ENCODE results near the gene WT1.
"Not testable (repeated sequence)": the region's sequence is repeated elsewhere in the genome, so short reads cannot be mapped to it uniquely, and the experiment has no call there.

WT1 gene

GRCh38 chr11:32385998-32386397 is 49.3 kb downstream of the WT1 start:
- no peak for DNase-seq

- DNase-seq = no peak
Measured at GRCh38 chr11:32382339-32383049, 52.8 kb downstream of the WT1 start.

GRCh38 chr11:32381179-32381578 is 54.2 kb downstream of the WT1 start:
- no peak for DNase-seq

- no peak for DNase-seq
Measured at GRCh38 chr11:32379719-32380118, 55.6 kb downstream of the WT1 start.

- DNase-seq = no peak
Measured at GRCh38 chr11:32375826-32376225, 59.5 kb downstream of the WT1 start.

- peak; percentile 77 for DNase-seq
Measured at GRCh38 chr11:32374261-32374711, 61.1 kb downstream of the WT1 start.

- DNase-seq = not testable (repeated sequence)
Measured at GRCh38 chr11:32369987-32370386, 65.4 kb downstream of the WT1 start.

GRCh38 chr11:32366666-32367065 is 68.7 kb downstream of the WT1 start:
- no peak for DNase-seq

- no peak for DNase-seq
Measured at GRCh38 chr11:32365192-32365591, 70.1 kb downstream of the WT1 start.

- no peak for DNase-seq
Measured at GRCh38 chr11:32358729-32359128, 76.6 kb downstream of the WT1 start.

- no peak for DNase-seq
Measured at GRCh38 chr11:32353884-32354283, 81.5 kb downstream of the WT1 start.

- no peak for DNase-seq
Measured at GRCh38 chr11:32348502-32348901, 86.8 kb downstream of the WT1 start.

GRCh38 chr11:32344946-32345345 is 90.4 kb downstream of the WT1 start:
- no peak for DNase-seq

GRCh38 chr11:32343325-32344008 is 91.9 kb downstream of the WT1 start:
- DNase-seq = no peak

GRCh38 chr11:32341620-32342613 is 93.4 kb downstream of the WT1 start:
- no peak for DNase-seq

- DNase-seq = no peak
Measured at GRCh38 chr11:32340181-32340580, 95.2 kb downstream of the WT1 start.
